Keratinocyte (primary cell): Measurements from ENCODE around the gene GARIN3. TPM values are rescaled to one million over a fixed set of nuclear protein-coding genes. Genes with fewer than 3 reads are reported as not detected.

ENCODE experiments used
- DNase-seq: peaks from one replicate; pipeline ENCODE4 v3.0.0-alpha.2; 2011; ENCODE audit warnings: low read depth, missing footprints, low spot score
- FAIRE-seq: peaks from 2 replicates; lab custom pipeline; 2011; peaks lifted over from hg19 to GRCh38; lab: Jason Lieb, UNC
- H2AFZ ChIP-seq: 2 replicates; pipeline ENCODE4 v1.6.0; 2012; ENCODE audit warnings: low read length, control low read depth, inconsistent platforms; ENCODE audit not compliant: control insufficient read depth
- H3K27ac ChIP-seq: 2 replicates; pipeline ENCODE4 v1.5.1; 2011; ENCODE audit warnings: low read length; ENCODE audit not compliant: control insufficient read depth, insufficient read depth
- H3K27me3 ChIP-seq: 3 replicates; pipeline ENCODE4 v1.6.0; 2011; ENCODE audit warnings: low read length; ENCODE audit not compliant: control insufficient read depth, insufficient read depth; ENCODE audit errors: extremely low read depth
- H3K36me3 ChIP-seq, 2 experiments: 2 replicates in 1 of 2; 3 replicates in 1 of 2; pipeline ENCODE4 v1.5.1; 2011; ENCODE audit warnings: low read length in 2 of 2, mild to moderate bottlenecking in 1 of 2; ENCODE audit not compliant: control insufficient read depth in 2 of 2, insufficient read depth in 2 of 2; ENCODE audit errors: extremely low read depth in 1 of 2
- H3K4me1 ChIP-seq: 3 replicates; pipeline ENCODE4 v1.5.1; 2011; ENCODE audit warnings: low read length; ENCODE audit not compliant: control insufficient read depth, insufficient read depth; ENCODE audit errors: extremely low read depth
- H3K4me2 ChIP-seq: 3 replicates; pipeline ENCODE4 v1.6.0; 2011; ENCODE audit warnings: low read depth, low read length; ENCODE audit not compliant: control insufficient read depth, insufficient read depth; ENCODE audit errors: extremely low read depth
- H3K4me3 ChIP-seq, 3 experiments: fragments of 200-600 bp in 1 of 3; sonication (generic) in 1 of 3; 2 replicates in 2 of 3; 3 replicates in 1 of 3; pipeline ENCODE4 v1.5.1; 2011 to 2016; ENCODE audit warnings: low read length in 3 of 3, mild to moderate bottlenecking in 3 of 3, control low read depth in 2 of 3, inconsistent platforms in 1 of 3, low read depth in 1 of 3, mixed read lengths in 1 of 3, mixed run types in 1 of 3, moderate library complexity in 1 of 3; ENCODE audit not compliant: control insufficient read depth in 2 of 3, insufficient read depth in 2 of 3; ENCODE audit errors: extremely low read depth in 1 of 3
- H3K79me2 ChIP-seq: 2 replicates; pipeline ENCODE4 v1.6.0; 2012; ENCODE audit warnings: low read length; ENCODE audit not compliant: control insufficient read depth, insufficient read depth
- H3K9ac ChIP-seq: 3 replicates; pipeline ENCODE4 v1.6.0; 2011; ENCODE audit warnings: low read length; ENCODE audit not compliant: control insufficient read depth, insufficient read depth; ENCODE audit errors: extremely low read depth
- H3K9me1 ChIP-seq: 3 replicates; pipeline ENCODE4 v1.6.0; 2011; ENCODE audit warnings: low read length; ENCODE audit not compliant: control insufficient read depth, insufficient read depth; ENCODE audit errors: extremely low read depth
- H3K9me3 ChIP-seq: 2 replicates; pipeline ENCODE4 v1.5.1; 2012; ENCODE audit warnings: low read depth, low read length; ENCODE audit not compliant: control insufficient read depth
- H4K20me1 ChIP-seq: 3 replicates; pipeline ENCODE4 v1.6.0; 2011; ENCODE audit warnings: low read length; ENCODE audit not compliant: control insufficient read depth, insufficient read depth; ENCODE audit errors: extremely low read depth
- CTCF ChIP-seq, 3 experiments: IDR thresholded peaks in 1 of 3; conservative IDR thresholded peaks in 1 of 3; optimal IDR thresholded peaks in 1 of 3; 2 replicates in 2 of 3; 3 replicates in 1 of 3; pipeline versions ENCODE3 to v1.5.1; 2011; ENCODE audit warnings: low read length in 3 of 3, mild to moderate bottlenecking in 3 of 3, moderate library complexity in 2 of 3, control low read depth in 1 of 3, inconsistent platforms in 1 of 3; ENCODE audit not compliant: insufficient read depth in 2 of 3; ENCODE audit errors: extremely low read depth in 1 of 3
- EZH2 ChIP-seq: IDR thresholded peaks from one replicate; pipeline ENCODE4 v1.6.1; 2012; ENCODE audit warnings: inconsistent platforms, mild to moderate bottlenecking, low read length, moderate library complexity
- dilution Hi-C: fragments of 300-500 bp; cut with MboI; formaldehyde crosslinking; loops from one replicate; pipeline ENCODE4 v1.7.0; 2020; ENCODE audit warnings: low sequenced_read_pairs; ENCODE audit not compliant: extremely low pct_ligation_motif_present
- polyA plus RNA-seq, 5 experiments: library from polyadenylated mRNA; depleted of rRNA in 3 of 5; stranded (reverse) in 3 of 5; stranded (forward) in 1 of 5; unstranded in 1 of 5; fragments of >200 nt; gene quantifications; 1 replicate in 1 of 5; 2 replicates in 3 of 5; 3 replicates in 1 of 5; pipeline versions ENCODE4 v1.2.1 to v1.2.3, GENCODE V29; 2011 to 2012; ENCODE audit warnings: missing spikeins in 2 of 5, low read depth in 1 of 5, low replicate concordance in 1 of 5

Gene GARIN3
- polyA plus RNA-seq, 1 donor (not counting 4 experiments of a cell fraction or from before 2014, with no cell fraction given) = not detected

- Histone ChIP-seq H3K4me1 (no peaks in the 10 kb centered on the region), H3K9me3 (no peaks in the 10 kb centered on the region), H3K27me3 (no peaks in the 10 kb centered on the region), H3K4me3 (no peak overlapping the region), H3K79me2 (no peaks in the 10 kb centered on the region), H3K9me1 (no peaks in the 10 kb centered on the region), H2AFZ (no peak overlapping the region), H4K20me1 (no peaks in the 10 kb centered on the region), H3K4me2 (no peak overlapping the region), H3K9ac (no peak overlapping the region), H3K36me3 (no peaks in the 10 kb centered on the region), H3K27ac (no peak overlapping the region)
- dilution Hi-C loops = no loop called here
- no peak for TF ChIP-seq EZH2
- FAIRE-seq = no peak
- no peak for DNase-seq
Measured at GRCh38 chr5:157162919-157163510, 3.0 kb downstream of the GARIN3 start.

DNA sequence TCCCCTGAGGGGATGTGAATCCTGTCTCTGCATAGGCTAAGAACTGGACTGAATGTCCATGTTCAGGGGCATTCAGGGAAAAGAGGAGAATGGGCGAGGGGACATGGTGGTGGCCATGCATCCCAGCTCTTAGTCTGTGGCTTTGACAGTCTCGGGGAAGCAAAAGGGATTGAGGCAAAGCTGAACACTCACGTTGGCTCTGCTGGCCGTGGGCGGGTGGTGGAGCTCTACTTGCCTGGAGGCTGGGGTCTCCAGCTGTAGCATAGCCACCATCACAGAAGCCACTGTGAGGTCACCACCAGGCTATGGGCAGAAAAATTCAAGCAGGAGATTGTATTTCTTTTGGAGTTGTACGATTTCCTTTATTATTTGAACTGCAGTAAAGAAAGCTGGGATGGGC is 4.1 kb downstream of the GARIN3 start:
- no peak overlapping the region for H3K27ac ChIP-seq
- no peak overlapping the region for H3K4me3 ChIP-seq
- H3K27me3 ChIP-seq = no peaks in the 10 kb centered on the region
- dilution Hi-C loops = no loop called here
- no peaks in the 10 kb centered on the region for H3K79me2 ChIP-seq
- no peaks in the 10 kb centered on the region for H4K20me1 ChIP-seq
- H3K4me2 ChIP-seq = no peak overlapping the region
- TF ChIP-seq EZH2 (no peak), CTCF (optimal IDR thresholded peaks at IDR 0.05 in 1 of 3, IDR thresholded peaks at IDR 0.05 in 1 of 3, conservative IDR thresholded peaks at IDR 0.05 in 1 of 3; ENCODE audit: extremely low read depth in 1 of 3, insufficient read depth in 2 of 3, low read length in 3 of 3) (no peak)
- H3K4me1 ChIP-seq = no peaks in the 10 kb centered on the region
- H3K36me3 ChIP-seq = no peaks in the 10 kb centered on the region
- DNase-seq = no peak
- H3K9me3 ChIP-seq = no peaks in the 10 kb centered on the region
- H3K9me1 ChIP-seq = no peaks in the 10 kb centered on the region
- no peak for FAIRE-seq
- H2AFZ ChIP-seq = no peak overlapping the region
- H3K9ac ChIP-seq = no peak overlapping the region

- H3K79me2 ChIP-seq = no peaks in the 10 kb centered on the region
- H3K4me2 ChIP-seq = no peak overlapping the region
- DNase-seq = no peak
- dilution Hi-C loops = no loop called here
- no peak overlapping the region for H3K4me3 ChIP-seq
- TF ChIP-seq EZH2 (no peak), CTCF (optimal IDR thresholded peaks at IDR 0.05 in 1 of 3, IDR thresholded peaks at IDR 0.05 in 1 of 3, conservative IDR thresholded peaks at IDR 0.05 in 1 of 3; ENCODE audit: extremely low read depth in 1 of 3, insufficient read depth in 2 of 3, low read length in 3 of 3) (no peak)
- H2AFZ ChIP-seq = no peak overlapping the region
- H3K27ac ChIP-seq = no peak overlapping the region
- FAIRE-seq = no peak
- no peaks in the 10 kb centered on the region for H3K9me3 ChIP-seq
- H3K9ac ChIP-seq = no peak overlapping the region
- no peaks in the 10 kb centered on the region for H3K4me1 ChIP-seq
- no peaks in the 10 kb centered on the region for H3K36me3 ChIP-seq
- H3K9me1 ChIP-seq = no peaks in the 10 kb centered on the region
- H4K20me1 ChIP-seq = no peaks in the 10 kb centered on the region
- no peaks in the 10 kb centered on the region for H3K27me3 ChIP-seq
Measured at GRCh38 chr5:157160001-157160400, 6.1 kb downstream of the GARIN3 start.
